Mucosa of descending colon (tissue), 3 donors: Measurements from ENCODE around the gene UBE3D. TPM values are rescaled to one million over a fixed set of nuclear protein-coding genes. Genes with fewer than 3 reads are reported as not detected.
"Not testable (repeated sequence)": the region's sequence is repeated elsewhere in the genome, so short reads cannot be mapped to it uniquely, and the experiment has no call there.

ENCODE experiments used
- ATAC-seq: fragments of 200-7000 bp; cut with Tn5 transposase; one replicate; pipeline ENCODE4 v1.9.1; 2020; ENCODE audit warnings: mild to moderate bottlenecking, moderate library complexity
- DNase-seq, 3 donors: peaks; one replicate each; pipeline ENCODE4 v3.0.0-alpha.2; 2020
- H3K36me3 ChIP-seq: fragments of 200-600 bp; one replicate; pipeline ENCODE4 v1.8.0; 2021; ENCODE audit warnings: low read depth, mild to moderate bottlenecking
- H3K4me1 ChIP-seq: fragments of 200-600 bp; one replicate; pipeline ENCODE4 v1.8.0; 2021; ENCODE audit warnings: low read depth, mild to moderate bottlenecking
- H3K4me3 ChIP-seq: fragments of 200-600 bp; one replicate; pipeline ENCODE4 v1.8.0; 2021; ENCODE audit warnings: mild to moderate bottlenecking
- H3K9me3 ChIP-seq: fragments of 200-600 bp; one replicate; pipeline ENCODE4 v1.8.0; 2021; ENCODE audit warnings: mild to moderate bottlenecking
- intact Hi-C, 2 donors: fragments of 100-400 bp; cut with DNase I in 1 of 2; cut with micrococcal nuclease in 1 of 2; formaldehyde crosslinking; loops; one replicate each; pipeline versions ENCODE4 v1.11.0 to v1.11.1; 2022; cut with DNase I, micrococcal nuclease
- total RNA-seq, 3 donors: library from RNA; stranded (reverse); fragmentation: NEBNext Ultra II Directional in 2 of 3; extraction: Animal tissue kit (Norgen Biotek cat#: 25700) in 2 of 3; gene quantifications; one replicate each; pipeline versions ENCODE4 v1.2.1 to v1.2.4, GENCODE V29; 2021 to 2023
- TF ChIP-seq, protein P1 (sequence below): fragments of 200-600 bp; IDR thresholded peaks from one replicate; pipeline ENCODE4 v1.8.0; 2022; ENCODE audit warnings: antibody characterized with exemption, mild to moderate bottlenecking
- donor health status: DM: no; HTN: no; CAD: no; lungs with moderate emphysema.
- donor health status: DM: no; HTN: no; CAD: no.
- donor health status: DM: no; HTN: yes; CAD: no.

The UBE3D gene
- total RNA-seq, 3 donors from 2014 or later, result 4.3 to 4.8 (median 4.7) TPM

DNA sequence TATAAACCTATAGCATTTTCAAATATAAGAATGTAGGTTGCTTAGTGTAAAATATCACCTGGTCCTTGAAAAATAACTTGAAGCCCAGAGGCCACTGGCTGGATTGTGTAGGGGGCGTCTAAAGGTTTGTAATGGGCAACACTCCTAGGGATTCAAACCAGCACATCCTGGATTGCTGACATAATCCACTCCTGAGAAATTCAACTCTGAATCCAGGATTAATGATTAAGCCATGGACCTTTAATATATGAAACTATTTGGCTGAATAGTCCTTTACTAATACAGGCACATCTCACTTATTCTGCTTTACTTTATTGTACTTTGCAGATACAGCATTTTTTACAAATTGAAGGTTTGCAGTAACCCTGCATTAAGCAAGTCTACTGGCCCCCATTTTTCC lies 160.8 kb downstream of the UBE3D start:
- intact Hi-C loops, result no loop called here
- Histone ChIP-seq H3K9me3 (no peaks in the 10 kb centered on the region), H3K4me1 (no peaks in the 10 kb centered on the region), H3K36me3 (no peaks in the 10 kb centered on the region), H3K4me3 (no peak overlapping the region)
- TF ChIP-seq, protein P1, sequence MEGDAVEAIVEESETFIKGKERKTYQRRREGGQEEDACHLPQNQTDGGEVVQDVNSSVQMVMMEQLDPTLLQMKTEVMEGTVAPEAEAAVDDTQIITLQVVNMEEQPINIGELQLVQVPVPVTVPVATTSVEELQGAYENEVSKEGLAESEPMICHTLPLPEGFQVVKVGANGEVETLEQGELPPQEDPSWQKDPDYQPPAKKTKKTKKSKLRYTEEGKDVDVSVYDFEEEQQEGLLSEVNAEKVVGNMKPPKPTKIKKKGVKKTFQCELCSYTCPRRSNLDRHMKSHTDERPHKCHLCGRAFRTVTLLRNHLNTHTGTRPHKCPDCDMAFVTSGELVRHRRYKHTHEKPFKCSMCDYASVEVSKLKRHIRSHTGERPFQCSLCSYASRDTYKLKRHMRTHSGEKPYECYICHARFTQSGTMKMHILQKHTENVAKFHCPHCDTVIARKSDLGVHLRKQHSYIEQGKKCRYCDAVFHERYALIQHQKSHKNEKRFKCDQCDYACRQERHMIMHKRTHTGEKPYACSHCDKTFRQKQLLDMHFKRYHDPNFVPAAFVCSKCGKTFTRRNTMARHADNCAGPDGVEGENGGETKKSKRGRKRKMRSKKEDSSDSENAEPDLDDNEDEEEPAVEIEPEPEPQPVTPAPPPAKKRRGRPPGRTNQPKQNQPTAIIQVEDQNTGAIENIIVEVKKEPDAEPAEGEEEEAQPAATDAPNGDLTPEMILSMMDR, result no peak
- ATAC-seq (no peak), DNase-seq (no peak)

GRCh38 chr6:82904257-82904656 lies 161.4 kb downstream of the UBE3D start:
- intact Hi-C loops, result no loop called here
- H3K4me1 ChIP-seq, result no peaks in the 10 kb centered on the region
- TF ChIP-seq, protein P1, result no peak
- H3K9me3 ChIP-seq, result no peaks in the 10 kb centered on the region
- H3K36me3 ChIP-seq, result no peaks in the 10 kb centered on the region
- DNase-seq, result no peak
- no peak overlapping the region for H3K4me3 ChIP-seq
- ATAC-seq, result no peak

DNA sequence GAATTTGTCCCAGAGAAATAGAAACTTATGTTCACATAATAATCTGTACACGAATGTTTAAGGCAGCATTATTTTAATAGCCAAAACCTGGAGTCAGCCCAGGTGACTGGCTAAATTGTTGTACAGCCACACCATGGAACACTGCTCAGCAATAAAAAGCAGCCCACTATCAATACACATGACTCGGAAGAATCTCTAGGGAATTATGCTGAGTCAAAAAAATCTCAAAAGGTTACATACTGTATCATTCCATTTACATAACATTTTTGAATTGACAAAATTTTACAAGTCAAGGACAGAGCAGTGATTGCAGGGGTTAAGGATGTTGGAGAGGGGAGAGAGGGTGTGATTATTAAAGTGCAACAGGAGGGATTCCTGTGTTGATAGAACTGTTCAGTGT lies 163.4 kb downstream of the UBE3D start:
- TF ChIP-seq, protein P1, result no peak
- DNase-seq (no peak), ATAC-seq (no peak)
- Histone ChIP-seq H3K36me3 (no peaks in the 10 kb centered on the region), H3K9me3 (no peaks in the 10 kb centered on the region), H3K4me1 (no peaks in the 10 kb centered on the region), H3K4me3 (no peak overlapping the region)
- intact Hi-C loops, result no loop called here

DNA sequence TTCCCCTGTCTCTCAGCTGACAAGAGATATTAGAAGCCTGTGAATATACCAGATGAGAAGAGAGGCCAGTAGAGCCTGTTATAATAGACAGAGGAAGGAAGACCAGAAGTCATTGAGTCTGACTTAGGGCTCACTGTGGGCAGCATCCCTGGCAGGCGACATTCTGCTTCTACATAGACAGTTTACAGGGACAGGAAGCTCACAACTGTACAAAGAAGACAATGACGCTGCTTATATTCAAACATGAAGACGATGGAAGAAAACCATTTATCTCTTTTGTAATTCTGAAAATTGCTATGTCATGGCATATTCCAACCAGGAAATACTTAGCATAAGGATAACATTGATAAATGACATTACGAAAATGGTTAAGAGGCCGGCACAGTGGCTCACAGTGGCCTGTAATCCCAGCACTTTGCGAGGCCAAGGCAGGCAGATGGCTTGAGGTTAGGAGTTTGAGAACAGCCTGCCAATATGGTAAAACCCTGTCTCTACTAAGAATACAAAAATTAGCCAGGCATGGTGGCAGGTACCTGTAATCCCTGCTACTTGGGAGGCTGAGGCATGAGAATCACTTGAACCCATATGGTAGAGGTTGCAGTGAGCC lies 170.9 kb downstream of the UBE3D start:
- H3K4me1 ChIP-seq, result no peaks in the 10 kb centered on the region
- TF ChIP-seq, protein P1, result no peak
- H3K36me3 ChIP-seq, result no peaks in the 10 kb centered on the region
- intact Hi-C loops, result no loop called here
- no peaks in the 10 kb centered on the region for H3K9me3 ChIP-seq
- no peak for ATAC-seq
- H3K4me3 ChIP-seq, result no peak overlapping the region
- DNase-seq, result no peak

GRCh38 chr6:82893889-82894652 lies 171.6 kb downstream of the UBE3D start:
- H3K9me3 ChIP-seq, result no peaks in the 10 kb centered on the region

DNA sequence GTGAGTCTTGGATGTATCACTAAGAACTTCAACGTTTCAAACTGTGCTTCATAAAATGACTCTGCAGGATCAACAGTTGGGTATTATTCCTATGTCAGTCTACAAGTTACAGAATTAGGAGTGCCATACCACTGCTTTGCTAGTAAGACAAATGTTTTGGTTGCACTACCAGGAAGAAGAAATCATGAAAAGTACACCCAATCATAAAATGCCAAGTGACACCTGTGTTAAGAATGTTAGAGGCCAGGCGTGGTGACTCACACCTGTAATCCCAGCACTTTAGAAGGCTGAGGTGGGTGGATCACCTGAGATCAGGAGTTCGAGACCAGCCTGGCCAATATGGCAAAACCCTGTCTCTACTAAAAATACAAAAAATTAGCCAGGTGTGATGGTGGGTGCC lies 174.1 kb downstream of the UBE3D start:
- DNase-seq, result peak in 1 of 3 donors; percentile 3
- H3K4me3 ChIP-seq, H3K36me3 ChIP-seq, H3K4me1 ChIP-seq, intact Hi-C loops, H3K9me3 ChIP-seq: not testable (repeated sequence)
- peak; percentile 75 for ATAC-seq

More at GRCh38 chr6:82893889-82894652, 171.6 kb downstream of the UBE3D start:
- ATAC-seq (no peak), DNase-seq (no peak)
- Histone ChIP-seq H3K4me1 (no peaks in the 10 kb centered on the region), H3K36me3 (no peaks in the 10 kb centered on the region), H3K4me3 (no peak overlapping the region)
- TF ChIP-seq, protein P1, result no peak
- intact Hi-C loops, result no loop called here
